Urothelium cell line (cell line): ENCODE measurements around the gene MYRF.
A peak's percentile ranks its signal among the peaks of the same experiment; 100 is the strongest.

Source experiments
- DNase-seq: peaks from one replicate; pipeline ENCODE4 v3.0.0; 2011; ENCODE audit warnings: low spot score, mixed read lengths
- FAIRE-seq: peaks from 2 replicates; lab custom pipeline; 2011; peaks lifted over from hg19 to GRCh38; lab: Jason Lieb, UNC

Gene MYRF

DNA sequence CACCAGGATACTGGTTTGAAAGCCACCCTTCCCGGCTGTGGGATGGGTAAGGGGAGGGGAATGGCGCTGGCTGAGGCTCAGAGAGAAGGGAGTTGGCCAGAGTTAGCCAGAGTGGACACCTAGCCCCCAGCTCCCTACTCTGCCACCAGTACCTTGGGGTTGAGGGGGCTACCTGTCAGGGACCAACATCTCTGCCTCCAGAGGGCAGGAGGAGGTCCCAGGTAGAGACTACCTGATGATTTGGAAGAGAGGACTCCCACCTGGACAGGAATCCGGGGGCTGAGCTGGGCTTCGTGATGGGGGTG is 3.7 kb downstream of the MYRF start:
- DNase-seq (no peak), FAIRE-seq (no peak)

DNA sequence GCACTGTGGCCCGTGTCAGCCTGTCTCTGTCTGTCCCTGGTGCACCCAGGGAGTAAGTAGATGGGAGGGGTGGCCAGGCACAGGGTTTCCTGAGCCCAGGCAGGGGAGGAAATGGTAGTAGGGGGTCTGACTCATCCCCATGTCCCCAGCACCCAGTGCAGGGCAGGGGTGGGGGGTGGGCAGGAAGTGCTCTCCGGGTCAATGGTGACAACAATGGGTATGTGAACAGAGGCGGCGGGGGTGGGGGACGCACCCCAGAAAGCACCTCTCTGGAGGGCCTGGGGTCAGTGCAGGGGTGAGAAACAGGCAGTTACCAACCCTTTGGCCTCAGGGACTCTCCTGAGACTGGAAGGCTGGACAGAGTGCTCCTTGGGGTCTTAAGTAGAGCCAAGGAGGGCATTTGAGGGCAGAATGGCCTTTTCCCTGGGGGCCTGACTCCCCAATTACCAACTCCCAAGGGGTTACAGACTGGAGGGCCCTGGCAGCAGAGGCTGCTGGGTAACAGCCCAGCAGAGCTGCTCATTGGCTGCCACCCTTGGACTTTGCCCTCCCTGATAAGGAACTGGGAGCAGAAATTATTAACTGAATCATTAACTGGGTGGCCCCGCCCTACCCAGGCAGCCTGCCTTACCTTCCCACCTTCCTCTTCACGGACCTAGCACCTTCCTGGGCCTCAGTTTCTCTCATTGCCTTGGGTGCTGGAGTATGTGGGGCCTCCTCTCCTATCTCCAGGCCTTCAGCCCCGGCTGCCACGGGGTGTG is 4.2 kb downstream of the MYRF start:
- DNase-seq (peak; percentile 80), FAIRE-seq (peak; percentile 91)

DNA sequence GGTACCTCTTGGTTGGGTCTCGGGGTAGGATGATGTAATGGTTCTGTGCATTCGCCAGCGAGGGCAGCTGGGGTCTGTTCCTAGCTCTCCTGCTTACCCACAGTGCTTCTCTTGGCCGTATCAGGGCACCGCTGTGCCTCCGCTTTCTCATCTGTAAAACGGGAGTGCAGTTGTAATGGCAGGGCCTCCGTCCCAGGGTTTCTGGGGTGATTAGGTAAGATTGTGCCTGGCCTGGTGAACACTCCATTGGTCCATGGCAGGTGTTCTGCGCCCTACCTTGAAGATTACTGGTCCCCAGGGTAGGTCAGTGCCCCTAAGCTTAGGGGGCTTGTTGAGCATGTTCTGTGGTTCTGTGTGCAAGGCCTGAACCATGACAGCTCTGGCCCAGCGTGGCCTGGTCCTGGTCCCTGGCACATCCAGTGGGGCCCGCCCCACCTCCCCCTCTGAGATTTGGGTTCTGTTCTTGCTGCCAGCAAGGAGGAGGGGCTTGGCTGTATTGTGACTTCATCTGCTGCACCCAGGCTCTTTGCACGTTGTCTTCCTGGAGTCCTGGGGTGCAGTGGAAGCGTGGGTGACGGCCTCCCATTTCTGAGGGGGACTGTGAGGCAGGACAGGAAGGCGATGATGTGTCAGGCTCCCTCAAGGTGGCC is 4.9 kb downstream of the MYRF start:
- DNase-seq: no peak
- FAIRE-seq: peak; percentile 44

DNA sequence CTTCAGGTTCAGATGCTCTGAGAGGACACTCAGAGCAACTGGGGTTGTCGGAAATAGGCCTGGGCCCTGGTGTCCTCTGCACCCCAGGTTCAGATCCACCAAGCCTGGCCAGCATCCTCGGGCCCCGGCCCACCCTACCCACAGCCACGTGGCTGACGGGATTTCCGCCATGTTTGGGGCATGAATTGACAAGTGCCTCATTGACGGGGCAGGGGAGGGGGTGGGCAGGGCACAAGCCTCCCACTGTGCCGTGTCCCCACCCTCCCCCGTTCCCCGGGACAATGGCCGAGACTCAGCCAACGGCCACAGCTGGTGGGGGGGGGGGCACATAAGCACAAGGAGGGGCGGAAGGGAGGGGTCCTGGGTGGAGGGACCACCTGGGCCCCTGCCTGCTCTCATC is 8.5 kb downstream of the MYRF start:
- FAIRE-seq (no peak), DNase-seq (no peak)

DNA sequence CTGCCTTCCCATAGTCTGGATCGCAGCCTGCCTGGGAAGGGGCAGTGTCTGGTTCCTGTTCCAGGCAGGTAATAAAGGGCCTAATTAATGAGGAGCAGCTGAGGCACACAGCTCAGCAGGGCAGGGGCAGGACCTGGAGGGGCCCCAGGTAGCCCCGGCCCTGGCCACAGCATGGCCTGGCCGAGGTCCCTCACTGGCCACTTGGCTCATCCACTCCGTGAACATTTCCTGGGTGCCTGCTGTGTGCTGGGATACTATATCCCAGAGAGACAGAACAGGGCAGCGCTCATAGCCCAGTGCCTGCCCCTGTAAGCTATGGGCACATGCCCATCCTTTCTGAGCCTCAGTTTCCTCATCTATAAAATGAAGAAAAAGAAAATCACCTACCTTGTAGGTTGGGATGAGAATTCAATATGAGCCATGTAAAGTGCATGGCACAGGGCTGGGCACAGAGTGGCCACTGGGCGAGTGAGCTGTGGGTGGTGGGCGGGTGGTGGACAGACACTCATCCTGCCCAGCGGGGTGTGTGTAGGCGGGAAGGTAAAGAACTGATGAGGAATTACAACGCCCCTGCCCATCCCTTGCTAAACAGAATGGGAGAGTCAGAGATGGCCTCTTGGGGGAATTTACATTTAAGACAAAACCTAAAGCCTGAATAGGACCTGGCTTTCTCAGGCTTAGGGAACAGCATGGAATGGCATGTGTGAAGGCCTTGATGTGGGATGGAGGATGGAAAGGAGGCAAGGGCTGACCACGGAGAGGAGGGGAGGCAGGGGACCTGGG is 9.2 kb downstream of the MYRF start:
- no peak for DNase-seq
- FAIRE-seq: peak; percentile 17

DNA sequence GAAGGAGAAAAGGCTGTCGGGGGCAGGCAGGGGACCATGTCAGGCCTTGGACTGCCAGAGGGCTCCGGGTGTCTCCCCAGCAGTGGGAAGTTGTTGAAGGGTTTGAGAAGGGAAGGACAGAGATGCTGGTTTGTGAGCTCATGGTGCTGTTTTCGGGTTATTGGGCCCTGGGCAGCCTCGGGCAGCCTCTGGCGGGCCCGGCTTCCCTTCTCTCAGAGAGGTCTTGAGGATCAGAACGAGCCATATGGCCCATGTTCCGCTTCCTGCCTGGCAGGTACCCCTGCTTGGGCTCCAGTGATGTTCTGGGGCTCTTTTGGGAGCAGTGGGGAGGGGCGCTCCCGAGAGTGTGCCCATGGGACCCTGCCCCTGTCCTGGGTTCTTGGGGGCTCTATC is 9.8 kb downstream of the MYRF start:
- no peak for FAIRE-seq
- DNase-seq: no peak

DNA sequence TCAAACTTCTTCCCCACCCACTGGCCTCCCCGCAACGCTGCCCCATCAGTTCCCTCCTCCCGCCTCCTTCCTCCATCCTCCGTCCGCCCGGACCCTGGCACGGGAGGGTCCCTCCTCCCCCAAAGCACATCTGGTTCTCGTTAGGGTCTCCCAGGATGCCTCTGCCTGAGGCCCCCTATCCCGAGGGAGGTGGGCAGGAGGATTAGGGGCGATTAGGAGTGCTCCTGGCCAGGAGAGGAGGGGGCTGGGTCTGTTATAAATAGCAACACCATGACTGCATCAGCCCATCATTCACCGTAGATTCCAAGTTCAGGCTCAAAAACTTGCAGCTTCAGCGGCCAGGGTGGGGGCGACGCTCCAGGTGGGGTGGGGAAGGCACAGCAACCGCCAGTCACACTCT is 10.4 kb downstream of the MYRF start:
- FAIRE-seq (no peak), DNase-seq (no peak)

DNA sequence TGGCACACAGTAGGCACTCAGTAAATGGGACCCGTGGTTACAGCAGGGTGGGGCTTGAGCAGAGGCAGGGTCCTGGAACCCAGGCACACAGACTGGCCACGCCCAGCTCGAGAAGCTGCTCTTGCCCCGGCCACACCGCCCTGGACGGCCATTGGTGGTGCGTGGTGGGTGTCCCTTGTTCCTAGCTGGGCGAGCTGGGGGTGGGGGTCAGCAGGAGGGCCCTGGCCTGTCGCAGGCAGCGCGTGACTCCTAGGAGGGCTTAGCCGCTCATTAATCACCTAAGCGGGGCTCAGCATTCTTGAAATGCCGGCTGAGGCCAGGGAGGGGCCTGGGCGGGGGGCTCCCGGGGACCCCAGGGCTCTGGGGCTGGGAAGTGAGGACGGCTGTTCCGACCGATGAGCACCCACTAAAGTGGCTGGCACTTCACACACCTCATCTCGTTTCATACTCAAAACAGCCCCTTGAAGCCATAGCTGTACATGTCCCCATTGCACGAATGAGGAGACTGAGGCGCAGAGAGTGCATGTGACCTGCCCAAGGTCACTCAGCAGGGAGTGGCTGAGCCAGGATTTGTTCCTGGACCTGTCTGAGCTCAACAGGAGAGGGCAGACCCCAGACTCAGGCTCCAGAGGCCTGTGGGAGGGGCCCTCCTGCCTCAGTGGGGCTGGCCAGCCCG is 11.6 kb downstream of the MYRF start:
- no peak for FAIRE-seq
- no peak for DNase-seq

DNA sequence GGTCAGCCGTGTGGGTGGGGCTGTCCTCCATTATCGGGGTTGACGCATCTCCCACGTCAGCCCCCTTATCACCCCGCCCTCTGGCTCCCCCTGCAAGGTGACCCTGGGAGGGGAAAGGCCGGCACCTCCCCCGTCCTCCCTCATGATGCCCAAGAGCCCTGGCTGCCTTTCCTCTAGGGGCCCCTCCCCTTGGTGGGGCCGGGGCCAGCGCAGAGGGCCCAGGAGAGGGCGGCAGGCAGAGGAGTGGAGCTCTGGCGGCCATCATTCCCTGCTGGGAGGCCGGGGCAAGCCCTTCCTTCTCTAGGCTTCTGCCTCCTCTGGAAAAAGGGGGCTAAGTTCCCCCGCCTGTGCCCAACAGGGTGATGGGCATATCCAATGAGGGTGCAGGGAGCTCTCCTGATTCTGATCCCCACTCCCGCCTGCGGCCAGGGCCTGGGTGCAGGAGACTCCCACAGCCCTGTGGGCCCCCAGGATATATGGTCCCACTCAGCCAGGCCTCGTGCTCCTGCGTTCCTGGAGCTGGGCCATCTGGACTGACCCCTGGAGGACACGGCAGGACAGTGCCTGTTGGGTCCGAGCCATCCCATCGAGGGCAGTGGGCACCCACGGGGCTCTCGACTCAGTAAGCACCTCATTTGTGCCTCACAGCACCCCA is 12.3 kb downstream of the MYRF start:
- DNase-seq (no peak), FAIRE-seq (no peak)

DNA sequence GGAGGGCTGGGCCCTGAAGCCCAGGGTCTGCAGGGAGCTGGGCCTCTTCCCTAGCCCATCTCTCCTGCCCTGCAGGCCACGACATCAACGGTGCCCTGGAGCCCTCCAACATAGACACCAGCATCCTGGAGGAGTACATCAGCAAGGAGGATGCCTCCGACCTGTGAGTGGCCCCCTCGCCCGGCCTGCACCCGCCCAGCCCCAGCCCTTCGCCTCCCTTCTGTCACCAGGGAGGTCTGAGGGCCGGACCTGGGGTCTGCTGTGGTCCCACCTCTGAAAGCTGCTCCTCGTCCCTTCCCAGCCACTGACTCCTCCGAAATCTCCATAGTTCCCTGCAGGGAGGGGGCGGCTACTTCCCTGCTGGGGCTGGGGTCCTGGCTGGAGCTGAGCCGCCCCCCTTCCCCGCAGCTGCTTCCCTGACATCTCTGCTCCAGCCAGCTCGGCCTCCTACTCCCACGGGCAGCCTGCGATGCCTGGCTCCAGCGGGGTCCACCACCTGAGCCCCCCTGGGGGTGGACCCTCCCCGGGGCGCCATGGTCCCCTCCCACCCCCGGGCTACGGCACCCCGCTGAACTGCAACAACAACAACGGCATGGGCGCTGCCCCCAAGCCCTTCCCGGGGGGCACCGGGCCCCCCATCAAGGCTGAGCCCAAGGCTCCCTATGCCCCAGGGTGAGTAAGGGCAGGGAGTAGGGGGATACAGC is 13.3 kb downstream of the MYRF start:
- no peak for FAIRE-seq
- DNase-seq: no peak

DNA sequence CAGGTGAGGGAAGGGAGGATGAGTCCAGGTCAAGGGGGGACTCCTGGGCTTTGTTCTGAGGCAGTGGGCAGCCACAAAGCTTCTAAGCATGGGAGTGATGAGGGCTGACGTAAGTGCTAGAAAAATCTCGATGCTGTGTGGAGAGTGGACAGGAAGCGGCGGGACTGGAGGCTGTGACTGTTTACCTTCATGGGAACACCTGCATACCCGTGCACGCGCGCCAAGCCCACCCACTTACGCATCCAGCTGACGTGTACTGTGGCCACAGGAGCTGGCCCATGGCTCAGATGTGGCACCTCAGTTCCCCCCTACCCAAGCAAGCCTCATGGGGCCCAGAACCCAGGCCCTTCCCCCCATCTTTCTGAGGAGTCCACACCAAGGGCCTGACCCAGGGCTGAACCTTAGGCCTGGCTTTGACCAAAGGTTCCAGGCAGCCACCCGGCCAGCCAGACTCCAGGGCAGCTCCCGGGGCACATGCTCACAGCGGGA is 14.0 kb downstream of the MYRF start:
- no peak for FAIRE-seq
- no peak for DNase-seq

DNA sequence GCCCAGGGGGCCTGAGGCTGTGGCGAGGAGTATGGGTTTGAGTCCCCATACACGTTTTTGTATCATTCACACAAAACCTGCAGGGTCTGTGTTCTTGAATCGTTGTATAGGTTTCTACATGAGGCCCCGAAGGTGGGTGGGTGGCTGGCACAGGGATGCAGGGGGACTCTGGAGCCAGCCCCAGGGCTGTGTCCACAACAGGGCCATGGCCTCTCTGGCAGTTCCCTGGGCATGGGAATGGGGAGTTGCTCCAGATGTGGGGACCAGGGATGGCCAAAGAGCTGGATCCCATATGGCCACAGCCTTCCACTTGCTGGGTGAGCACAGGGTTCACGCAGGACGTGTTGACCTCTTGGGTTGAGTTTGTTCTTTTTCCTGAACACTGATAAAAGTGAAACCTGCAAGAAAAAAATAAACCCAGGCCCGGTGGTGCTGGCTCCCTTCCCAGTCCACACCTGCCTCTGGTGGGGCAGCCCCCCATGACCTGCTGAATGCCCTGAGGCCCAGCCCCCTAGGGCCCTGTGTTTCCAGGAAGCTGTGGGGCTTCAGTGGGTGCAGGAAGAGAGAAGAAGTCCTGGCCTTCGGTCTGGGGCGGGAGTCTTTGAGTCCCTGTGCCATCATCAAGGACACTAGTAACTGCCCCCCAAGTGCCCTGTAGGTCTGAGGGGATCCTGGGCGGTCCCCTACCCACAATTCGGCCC is 16.1 kb downstream of the MYRF start:
- DNase-seq: no peak
- no peak for FAIRE-seq

DNA sequence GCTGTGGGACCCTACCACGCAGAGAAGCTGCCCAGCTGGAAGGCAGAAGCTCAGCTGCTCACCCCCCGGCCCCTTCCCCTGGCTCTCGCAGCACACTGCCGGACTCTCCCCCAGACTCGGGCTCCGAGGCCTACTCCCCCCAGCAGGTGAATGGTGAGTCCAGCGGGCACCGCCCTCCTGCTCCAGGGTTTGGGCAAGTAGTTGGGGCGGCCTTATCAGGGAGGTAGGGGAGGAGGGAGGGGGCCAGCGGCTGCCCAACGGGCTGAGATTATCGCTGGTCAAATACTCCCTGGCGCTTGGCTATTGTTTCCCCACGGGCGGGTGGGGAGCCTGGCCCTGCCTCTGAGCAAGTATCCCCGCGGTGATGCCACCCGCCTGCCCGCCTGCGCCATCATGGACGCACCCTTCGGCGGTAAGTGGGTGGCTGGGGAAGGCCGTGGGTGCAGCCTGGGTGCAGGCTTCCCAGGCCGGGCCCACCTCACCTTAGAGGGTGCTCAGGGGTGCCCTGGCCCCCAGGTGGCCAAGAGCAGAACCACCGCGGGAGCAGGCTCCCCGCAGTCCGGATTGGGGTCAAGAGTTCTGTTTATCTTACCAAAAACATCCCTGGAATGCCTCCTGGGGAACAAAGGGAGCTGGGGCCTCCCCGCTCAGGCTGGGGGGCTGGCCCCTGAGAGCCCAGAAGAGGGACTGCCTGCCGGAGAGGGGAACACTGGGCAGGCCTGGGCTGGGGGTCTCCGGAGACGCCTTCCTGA is 16.9 kb downstream of the MYRF start:
- DNase-seq (no peak), FAIRE-seq (no peak)

DNA sequence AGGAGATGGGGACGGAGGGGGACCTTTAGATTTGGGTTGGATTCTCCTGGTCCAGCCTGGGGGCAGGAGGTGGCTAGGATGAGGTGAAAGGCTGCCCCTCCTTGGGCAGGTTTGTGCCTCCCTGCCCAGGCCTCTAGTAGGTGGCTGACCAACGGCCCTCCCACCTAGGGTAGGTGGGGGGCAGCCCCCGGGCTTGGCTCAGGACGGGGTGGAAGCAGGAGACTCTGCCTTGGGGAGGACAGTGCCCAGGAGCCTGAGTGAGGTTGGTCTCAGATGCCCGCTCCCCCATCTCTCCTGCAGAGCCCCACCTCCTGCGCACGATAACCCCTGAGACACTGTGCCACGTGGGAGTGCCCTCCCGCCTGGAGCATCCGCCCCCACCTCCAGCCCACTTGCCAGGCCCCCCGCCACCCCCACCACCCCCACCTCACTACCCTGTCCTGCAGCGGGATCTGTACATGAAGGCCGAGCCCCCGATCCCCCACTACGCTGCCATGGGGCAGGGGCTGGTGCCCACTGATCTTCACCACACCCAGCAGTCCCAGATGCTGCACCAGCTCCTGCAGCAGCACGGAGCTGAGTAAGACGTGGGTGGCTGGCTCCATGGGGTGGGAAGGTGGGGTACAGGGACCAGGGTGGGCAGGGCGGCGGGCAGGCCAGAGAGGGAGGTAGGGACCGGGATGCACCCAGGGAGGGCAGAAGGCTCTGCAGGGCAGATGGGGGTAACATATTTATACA is 17.7 kb downstream of the MYRF start:
- FAIRE-seq (no peak), DNase-seq (no peak)

DNA sequence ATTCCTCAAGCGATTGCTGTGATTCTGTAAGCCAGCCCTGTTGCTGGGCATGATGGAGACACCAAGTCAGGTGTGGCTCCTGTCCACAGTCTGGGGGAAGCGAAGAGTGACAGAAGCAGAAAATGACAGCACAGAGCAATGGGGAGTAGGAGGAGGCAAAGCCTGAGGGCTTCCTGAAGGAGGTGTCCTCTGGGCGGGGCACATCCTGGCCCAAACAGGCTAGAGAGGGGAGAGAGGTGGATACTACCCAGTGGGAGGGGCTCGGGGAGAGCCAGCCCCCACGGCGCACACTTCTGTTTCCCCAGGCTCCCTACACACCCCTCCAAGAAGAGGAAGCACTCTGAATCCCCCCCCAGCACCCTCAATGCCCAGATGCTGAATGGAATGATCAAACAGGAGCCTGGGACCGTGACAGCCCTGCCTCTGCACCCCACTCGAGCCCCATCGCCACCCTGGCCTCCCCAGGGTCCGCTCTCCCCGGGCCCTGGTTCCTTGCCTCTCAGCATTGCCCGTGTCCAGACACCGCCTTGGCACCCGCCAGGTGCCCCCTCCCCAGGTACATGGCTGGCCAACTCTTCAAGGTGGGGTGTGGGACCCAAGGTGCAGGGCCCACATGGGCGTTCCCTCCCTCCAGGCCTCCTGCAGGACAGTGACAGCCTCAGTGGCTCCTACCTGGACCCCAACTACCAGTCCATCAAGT is 18.9 kb downstream of the MYRF start:
- DNase-seq (no peak), FAIRE-seq (no peak)

DNA sequence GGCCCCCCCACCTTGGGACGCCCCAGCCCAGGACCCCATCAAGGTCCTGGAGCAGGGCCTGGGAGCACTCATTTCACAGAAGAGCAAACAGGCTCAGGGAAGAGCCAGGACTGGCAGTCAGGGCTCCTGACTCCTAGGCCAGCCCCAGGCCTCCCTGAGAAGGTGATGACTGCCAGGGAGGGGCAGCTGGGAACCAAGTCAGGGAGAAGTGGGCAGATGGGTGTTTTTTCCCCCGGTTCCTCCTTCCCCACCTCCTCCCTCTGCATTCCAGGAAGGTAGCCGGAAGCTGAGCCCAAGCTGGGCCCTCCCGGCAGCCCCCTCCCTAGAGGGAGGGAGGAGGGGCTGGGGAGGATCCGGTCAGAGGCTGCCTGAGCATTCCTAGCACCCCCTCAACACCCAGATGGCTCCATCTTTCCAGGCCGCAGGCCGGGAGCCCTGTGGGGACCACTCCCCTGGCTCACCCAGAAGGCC is 19.6 kb downstream of the MYRF start:
- DNase-seq: no peak
- FAIRE-seq: no peak

DNA sequence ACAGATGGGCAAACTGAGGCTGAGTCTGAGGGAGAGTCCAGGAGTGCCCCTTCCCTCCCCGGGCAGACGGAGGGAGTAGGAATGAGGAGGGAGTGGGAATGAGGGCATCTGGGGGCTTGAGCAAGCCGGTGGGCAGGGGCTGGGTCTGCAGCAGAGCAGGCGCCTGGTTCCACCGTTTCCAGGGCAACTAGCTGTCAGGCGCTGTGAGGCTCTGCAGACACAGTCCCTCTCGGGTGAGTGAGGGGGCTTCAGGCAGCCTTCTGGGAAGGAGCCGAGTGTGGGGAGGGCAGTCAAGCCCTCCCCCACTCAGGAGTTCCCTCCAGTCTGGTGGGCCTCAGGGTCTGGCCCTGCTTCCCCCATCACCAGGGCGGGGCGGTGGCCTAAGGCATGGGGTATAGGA is 20.9 kb downstream of the MYRF start:
- FAIRE-seq: no peak
- DNase-seq: no peak

DNA sequence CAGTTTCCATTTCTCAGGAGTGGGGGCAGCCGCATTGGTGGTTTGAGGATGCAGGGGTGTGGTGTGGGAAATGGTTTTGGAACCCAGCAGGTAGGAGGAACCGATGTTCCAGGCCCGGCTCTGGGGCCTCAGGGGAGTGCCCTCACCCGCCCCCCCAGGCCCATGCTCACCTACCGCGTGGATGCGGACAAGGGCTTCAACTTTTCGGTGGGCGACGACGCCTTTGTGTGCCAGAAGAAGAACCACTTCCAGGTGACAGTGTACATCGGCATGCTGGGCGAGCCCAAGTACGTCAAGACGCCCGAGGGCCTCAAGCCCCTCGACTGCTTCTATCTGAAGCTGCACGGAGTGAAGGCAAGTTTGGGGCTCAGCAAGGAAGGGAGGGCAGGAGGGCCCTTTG is 21.4 kb downstream of the MYRF start:
- FAIRE-seq (no peak), DNase-seq (no peak)
